Measurements from ENCODE around the gene IKBKE. TPM values are rescaled to one million over a fixed set of nuclear protein-coding genes. Genes with fewer than 3 reads are reported as not detected.

IKBKE gene
- polyA plus RNA-seq, 1 donor = 2.9 TPM

DNA sequence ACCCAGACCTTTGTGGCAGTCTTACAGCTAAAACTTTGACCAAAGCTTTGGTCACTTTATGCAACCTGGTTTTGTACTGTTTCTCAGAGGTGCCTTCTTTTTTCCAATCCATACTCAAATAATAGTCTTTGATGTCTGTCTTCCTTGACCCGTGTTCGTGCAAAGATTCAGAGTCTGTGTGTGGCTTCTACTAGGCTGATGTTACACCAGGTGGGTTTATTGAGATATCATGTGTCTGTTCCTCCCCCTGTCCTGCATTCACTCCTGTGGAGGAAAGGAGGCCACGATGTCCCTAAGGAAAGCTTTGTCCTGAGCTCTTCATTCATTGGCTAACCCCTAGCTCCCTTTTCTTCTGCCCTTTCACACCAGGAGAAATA, 15.0 kb upstream of the IKBKE start:
- no peak for DNase-seq (ENCODE audit: low read depth)

DNA sequence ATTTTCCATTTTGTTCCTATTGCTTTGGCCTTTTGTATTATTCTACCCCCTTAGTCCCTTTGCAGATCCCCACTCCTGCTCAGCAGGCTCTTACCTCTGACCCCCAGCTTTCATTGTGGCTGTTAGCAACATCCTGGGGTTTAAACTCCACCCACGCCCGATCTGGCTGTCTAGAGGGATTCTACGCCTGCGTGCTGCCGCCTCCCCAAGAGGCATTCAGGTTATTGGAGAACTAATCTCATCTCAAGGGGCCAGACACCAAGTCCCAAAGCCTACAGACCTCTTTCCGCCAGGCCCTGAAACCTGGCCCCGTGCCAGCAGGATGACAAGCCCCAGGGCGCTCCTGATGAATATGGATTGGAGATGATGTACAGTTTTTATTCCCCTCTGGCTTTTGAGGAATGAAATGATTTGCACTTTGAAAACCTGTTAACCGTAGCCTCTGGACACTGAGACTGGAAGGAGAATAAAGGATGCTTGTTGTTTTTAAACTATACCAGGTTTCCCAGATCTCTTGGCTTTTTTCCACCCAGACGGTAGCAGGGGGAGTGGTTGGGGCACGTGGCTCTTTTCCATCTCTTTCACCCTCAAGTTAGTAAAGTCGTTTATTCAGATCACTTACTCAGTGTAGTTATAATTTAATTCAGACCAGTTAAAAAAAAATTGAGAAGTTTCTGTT, 14.5 kb upstream of the IKBKE start:
- DNase-seq (ENCODE audit: low read depth) = no peak

DNA sequence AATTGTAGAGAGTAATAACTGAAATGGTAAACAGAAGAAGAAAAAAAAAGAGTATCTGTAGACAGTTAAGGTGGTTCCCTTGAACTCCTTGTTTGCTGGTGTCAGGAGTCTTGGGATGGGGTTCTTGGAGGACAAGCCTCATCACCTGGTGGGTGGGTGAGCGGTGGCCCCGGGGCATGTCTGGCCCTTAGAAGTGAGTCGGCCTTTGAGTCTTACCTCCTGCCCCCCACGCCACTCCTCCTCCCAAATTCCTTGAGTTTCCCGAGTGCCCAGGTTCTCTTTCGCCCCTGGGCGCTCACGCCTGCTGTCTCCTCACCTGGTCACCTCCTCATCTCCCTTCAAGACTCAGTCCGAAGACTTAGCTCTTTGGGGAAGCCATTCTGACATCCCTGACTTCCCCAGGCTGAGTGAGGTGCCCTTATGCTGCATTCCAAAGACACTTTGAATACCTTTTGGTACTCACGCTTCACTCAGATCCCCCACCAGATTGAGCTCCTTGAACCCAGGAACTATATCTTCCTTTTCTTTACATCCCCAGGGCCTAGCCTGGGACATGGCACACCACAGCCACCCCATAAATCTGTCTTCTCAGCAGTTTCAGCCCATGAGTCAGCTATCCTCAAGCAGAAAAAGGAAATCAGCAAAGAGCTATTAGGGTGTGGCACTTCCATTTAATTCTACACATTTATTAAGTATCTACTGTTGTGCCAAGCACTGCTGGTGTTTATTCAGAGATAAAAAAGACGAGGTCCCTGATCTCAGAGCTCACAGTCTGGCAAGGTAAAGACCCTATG, 13.5 kb upstream of the IKBKE start:
- DNase-seq (ENCODE audit: low read depth) = no peak

GRCh38 chr1:206457408-206458120, 12.7 kb upstream of the IKBKE start:
- DNase-seq (ENCODE audit: low read depth) = no peak

- DNase-seq (ENCODE audit: low read depth) = no peak
Measured at GRCh38 chr1:206459703-206460102, 10.6 kb upstream of the IKBKE start.

GRCh38 chr1:206460836-206461426, 9.3 kb upstream of the IKBKE start:
- no peak for DNase-seq (ENCODE audit: low read depth)

GRCh38 chr1:206461602-206462455, 8.4 kb upstream of the IKBKE start:
- no peak for DNase-seq (ENCODE audit: low read depth)

DNA sequence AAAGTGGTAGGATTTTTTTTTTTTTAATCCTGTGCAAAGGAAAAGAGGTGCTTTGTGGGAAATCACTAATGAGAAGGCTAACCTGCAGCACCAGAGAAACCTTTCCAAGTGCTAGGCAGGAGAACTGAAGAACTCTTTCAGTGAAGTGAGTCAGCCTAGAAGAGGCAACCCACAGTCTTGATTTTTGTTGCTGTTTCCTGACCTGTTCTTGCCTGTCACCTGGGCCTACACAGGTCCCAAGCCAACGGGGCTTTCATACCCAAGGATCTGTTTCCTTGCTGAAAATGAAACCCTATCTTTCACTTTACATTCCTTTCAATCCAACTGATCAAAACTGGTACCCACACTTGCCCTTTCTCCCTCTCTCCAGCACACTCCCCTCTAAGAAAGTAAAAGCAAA, 7.1 kb upstream of the IKBKE start:
- DNase-seq (ENCODE audit: low read depth) = no peak

DNA sequence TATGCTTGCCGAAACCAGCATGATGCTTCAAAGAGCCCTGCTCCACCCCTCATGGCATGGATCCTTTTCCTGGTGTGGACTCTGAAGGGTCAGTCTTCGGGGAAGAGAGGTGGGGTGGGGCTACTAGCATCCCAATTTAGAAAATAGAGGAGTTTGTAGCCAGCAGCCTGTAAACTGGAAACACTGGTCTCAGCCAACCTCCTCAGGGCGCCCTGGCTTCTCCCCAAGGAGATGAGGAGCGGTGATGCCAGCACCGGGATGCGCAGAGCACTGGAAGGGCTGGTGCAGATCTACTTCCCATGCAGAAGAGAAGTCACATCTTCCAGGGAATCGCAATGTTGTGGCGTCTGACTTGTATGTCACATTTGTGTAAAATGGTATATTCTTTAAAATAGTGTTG, 6.4 kb upstream of the IKBKE start:
- no peak for DNase-seq (ENCODE audit: low read depth)

DNA sequence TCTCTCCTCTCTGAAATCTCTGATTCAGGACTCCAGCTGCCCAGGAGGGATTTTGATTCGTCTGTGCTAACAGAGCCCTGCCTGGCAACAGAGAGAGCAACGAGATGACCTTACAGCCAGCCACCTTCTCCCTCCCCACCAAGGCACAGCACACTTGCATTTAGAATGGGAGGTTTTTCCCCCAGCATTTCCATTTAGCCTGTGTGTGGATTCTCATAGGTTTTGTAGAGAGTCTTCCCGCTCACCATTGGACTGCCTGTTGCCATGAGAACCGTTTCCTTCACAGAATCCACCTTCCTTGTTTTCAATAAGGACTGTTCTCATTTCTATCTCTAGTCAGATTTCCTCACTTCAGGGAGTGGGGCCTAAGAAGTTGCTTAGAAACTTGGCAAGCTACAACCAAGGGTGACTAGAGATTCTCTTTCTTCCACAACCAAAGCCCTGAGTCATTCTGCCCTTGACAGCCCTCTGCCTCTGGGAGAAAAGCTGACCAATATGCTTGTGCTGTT, 5.8 kb upstream of the IKBKE start:
- no peak for DNase-seq (ENCODE audit: low read depth)

- no peak for DNase-seq (ENCODE audit: low read depth)
Measured at GRCh38 chr1:206465951-206466350, 4.3 kb upstream of the IKBKE start.

GRCh38 chr1:206466840-206467649, 3.2 kb upstream of the IKBKE start:
- DNase-seq (ENCODE audit: low read depth) = no peak

DNA sequence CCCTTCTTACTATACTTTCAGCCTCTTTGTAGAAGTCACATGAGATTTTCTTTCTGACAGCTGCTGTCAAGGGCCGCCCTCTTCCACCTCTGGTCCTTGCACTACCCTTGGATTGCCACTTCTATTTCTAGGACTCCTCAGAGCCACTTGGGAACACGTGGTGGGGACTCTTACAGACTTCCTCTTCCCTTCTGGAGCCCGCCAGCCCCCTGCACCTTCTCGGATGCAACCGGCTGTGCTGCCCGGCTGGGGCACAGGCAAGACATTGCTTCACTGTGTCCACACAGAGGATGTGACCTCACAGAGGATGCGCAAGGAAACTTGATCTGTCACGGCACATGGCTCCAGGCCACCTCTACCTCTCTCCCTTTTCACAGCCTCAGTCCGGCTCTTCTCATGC, 2.4 kb upstream of the IKBKE start:
- no peak for DNase-seq (ENCODE audit: low read depth)

DNA sequence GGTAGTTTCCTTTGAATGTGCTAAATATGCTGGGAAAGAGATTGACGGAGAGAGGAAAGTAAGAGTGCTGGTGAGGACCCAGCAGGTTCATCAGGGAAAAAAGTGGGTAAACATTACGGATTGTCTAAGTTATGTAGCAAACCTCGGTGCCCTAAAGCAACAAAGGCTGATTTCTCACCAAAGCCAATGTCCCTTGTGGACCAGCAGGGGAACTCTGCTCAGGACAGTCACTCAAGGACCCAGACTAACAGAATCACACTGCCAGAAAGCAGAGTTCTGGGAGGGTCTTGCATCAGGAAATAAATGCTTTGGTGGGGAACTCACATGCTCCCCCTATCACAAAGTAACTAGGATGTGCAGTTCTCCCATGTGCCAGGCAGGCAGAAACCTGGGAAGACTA, 1.7 kb upstream of the IKBKE start:
- DNase-seq (ENCODE audit: low read depth) = no peak

- no peak for DNase-seq (ENCODE audit: low read depth)
Measured at GRCh38 chr1:206469411-206469932, 804 bp upstream of the IKBKE start.

- no peak for DNase-seq (ENCODE audit: low read depth)
Measured at GRCh38 chr1:206470692-206471414, 577 bp downstream of the IKBKE start.

DNA sequence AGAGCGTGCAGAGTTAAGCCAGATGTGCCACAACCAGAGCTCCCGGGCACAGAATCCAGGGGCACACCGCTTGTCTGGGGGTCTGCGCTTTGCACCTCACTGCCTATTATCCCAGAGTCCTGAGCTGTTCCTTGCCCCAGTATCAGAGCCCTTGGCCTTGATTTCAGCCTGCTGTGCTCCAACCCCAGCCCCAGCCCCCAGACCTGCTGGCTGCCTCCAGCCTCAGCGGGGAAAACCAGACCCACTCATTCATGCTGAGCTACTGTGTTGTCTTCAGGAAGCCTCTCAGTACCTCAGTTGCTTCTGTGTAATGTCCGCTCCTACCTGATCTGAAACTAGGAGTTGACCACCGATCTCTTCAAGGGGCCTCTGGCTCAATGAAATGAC, 1.1 kb downstream of the IKBKE start:
- no peak for DNase-seq (ENCODE audit: low read depth)

- no peak for DNase-seq (ENCODE audit: low read depth)
Measured at GRCh38 chr1:206472024-206472423, 1.7 kb downstream of the IKBKE start.

DNA sequence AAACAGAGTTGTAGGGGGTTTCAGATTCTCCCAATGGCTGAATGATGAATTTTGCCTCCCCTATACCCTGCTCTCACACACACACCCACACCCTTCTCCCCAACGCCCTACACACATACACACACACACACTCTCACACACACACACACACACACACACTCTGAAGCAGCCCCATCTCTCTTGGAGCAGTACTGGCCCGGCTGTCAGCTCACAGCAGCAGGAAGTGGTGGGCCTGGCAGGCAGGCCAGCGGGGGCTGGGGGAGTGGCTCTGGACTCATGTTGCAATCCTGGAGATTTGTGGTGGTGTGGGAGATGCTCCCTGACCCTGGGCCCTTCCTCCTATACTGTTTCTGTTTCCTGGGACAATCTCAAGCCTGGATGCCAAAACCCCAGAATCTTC, 2.2 kb downstream of the IKBKE start:
- no peak for DNase-seq (ENCODE audit: low read depth)

GRCh38 chr1:206472886-206473285, 2.6 kb downstream of the IKBKE start:
- DNase-seq (ENCODE audit: low read depth) = no peak

All from forelimb muscle (tissue), 1 donor.